GM19099 (cell line): Measurements from ENCODE around the gene ATG4C.

Source experiments
- POLR2A ChIP-seq: IDR thresholded peaks from 3 replicates; pipeline ENCODE4 v1.6.1; 2011; ENCODE audit warnings: low read depth; ENCODE audit not compliant: insufficient read length; ENCODE audit errors: extremely low read depth

Gene ATG4C

DNA sequence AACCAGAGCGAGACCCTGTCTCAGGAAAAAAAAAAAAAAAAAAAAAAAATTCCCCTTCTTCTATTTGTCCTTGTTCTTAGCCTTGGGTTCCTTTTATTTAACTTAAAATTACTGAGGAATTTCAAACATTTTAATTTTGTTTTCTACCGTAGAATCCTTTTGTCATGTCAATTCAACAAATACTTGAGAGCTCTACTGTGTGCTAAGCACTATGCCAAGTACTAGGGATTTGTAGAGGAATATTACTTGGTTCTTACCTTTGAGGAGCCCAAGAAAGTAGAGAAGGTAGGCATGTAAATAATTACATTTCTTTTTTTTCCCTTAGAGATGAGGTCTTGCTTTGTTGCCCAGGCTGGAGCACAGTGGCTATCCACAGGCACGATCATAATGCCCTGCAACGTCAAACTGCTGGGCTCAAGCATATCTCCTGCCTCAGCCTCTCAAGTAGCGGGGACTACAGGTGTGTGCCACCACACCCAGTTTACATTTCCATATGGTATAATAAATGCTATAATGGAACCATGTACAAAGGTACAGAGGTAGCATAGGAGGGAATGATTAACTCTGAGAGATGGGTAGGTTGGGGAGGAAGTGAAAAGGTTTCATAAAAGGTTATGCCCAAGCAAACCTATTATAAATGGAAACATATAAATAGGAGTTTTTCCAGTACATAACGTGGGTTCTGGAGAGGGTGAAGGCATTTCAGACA is 104.0 kb downstream of the ATG4C start:
- no peak for TF ChIP-seq POLR2A

DNA sequence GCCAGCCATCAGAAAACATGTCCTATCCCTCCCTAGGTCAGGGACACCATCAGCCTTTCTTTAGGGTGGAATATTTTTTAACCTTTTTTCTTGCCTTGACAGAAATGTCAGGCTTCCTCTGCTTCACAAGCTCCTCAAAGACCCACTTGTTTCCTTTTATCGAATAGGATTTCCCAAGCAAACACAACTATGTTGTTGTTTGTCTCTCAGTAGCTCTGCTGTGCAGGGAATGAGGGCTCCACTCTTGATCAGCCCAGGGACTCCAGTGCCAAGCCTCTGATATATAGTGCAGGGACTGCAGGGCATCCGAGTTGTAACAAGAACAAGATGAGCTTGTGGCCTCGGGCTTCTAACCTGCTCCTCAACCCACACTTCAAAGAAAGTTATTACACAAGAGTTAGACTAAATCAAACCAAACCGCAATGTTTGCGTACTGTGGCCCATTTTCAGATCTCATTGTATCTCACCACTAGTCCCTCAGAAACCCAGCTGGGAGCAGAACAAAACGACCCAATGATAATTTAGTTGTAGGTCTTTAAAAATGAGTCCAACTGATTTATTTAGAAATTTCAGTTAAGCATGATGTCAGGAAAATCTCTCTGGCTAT is 108.1 kb downstream of the ATG4C start:
- TF ChIP-seq POLR2A, result no peak

DNA sequence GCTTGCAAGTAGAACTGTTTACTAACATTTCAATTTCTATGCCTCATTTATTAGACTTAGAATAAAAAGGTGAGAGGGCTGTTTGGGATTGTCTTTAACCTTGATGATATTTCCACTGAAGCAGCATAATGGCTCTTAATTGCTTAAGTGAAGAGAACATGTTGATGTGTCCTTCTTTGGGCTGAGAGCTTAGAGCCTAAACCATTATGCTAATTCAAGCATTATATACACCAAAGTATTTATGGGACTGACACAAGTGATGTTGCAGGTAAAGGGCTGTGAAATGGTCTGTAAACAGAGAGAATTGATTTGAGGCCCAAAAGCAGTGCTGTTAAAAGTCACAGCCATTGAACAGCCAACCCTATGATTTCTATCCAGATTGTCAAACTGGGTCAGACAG is 113.9 kb downstream of the ATG4C start:
- no peak for TF ChIP-seq POLR2A

DNA sequence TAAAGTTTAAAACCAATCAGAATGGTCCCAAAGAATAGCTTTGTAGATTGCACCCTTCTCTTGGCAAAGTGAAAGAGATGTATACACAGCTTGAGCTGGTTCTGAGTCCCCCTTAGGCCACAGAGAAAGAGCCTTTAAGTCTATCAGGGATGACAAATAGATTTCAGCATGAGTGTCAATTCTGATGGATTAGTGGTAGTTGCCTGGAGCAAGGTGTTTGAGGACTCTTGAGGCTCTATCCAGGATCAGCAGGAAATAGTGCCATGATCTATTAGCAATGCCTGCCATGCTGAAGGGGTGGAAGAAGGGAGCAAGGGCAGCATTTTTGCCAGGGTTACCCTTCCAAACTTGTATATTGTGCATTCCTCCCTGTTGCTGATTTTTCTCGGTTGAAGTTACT is 116.6 kb downstream of the ATG4C start:
- no peak for TF ChIP-seq POLR2A

DNA sequence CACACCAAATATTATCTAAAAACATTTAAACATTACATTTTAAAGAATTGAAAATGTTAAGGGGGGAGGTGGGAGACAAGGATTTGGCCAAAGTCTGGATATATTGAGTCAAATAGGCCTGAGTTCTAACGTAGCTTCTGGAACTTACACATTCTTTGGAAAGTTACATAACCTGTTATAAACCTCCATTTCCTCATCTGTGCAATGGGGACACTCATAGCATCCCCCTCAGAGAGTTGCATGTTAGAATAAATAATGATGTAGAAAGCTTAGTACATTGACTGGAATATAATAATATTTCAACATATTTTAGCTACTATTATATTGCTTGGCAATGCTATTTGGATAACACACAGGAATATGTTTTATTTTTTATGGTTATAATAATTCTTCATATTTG is 117.7 kb downstream of the ATG4C start:
- no peak for TF ChIP-seq POLR2A

DNA sequence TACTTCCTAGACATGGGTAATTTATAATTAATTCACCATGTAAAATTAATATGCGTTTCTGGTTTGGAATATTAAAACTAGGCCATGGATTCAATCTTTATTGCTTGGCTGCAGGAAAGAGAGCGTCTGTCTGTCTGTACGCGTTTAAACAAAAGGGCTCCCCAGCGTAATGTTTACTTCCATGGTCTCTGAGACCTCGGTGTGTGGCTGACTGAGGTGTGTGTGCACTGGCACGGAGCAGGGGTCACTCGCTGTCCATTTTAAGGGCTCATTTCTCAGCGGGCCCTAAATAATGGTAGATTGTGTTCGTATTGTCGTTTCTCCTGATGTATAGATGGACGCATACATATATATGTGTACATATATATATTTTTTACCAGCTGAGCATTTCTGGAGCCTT is 119.6 kb downstream of the ATG4C start:
- no peak for TF ChIP-seq POLR2A

- TF ChIP-seq POLR2A, result no peak
Observed at GRCh38 chr1:62903982-62904855, 120.3 kb downstream of the ATG4C start.

DNA sequence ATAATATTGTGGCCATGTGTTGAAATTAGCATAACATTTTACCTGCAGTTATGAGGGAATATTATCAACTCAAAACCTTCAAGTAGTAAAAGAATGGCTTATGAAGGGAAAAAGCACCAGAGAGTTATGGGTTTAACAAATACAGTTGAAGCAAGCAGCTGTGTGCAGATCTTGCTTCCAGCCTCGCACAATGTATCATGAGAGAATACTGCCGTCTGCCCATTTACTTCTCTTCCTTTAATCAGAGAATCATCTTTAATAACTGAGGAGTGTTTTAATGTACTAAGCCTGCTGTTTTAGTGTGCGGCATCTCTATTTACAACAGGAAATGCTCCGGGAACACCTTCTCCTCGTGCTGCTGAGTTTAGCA is 120.9 kb downstream of the ATG4C start:
- no peak for TF ChIP-seq POLR2A

DNA sequence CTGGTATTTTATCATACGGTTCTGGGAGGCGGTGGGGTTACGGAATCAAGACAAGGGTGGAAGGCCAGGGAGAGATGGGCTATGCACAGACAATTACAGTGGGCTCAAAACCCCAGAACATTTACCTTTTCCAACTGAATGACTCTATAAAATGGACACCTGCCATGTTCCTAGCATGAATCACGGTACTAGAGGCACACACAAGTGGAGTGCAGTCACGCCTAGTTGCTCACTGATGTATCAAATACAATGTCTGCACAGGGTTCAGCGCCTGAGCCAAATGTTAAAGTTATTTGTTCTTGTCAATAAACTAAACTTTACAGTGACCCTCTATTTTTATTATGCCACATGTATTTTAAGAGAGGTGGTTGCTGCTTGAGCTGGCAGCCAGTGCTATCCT is 121.4 kb downstream of the ATG4C start:
- no peak for TF ChIP-seq POLR2A

DNA sequence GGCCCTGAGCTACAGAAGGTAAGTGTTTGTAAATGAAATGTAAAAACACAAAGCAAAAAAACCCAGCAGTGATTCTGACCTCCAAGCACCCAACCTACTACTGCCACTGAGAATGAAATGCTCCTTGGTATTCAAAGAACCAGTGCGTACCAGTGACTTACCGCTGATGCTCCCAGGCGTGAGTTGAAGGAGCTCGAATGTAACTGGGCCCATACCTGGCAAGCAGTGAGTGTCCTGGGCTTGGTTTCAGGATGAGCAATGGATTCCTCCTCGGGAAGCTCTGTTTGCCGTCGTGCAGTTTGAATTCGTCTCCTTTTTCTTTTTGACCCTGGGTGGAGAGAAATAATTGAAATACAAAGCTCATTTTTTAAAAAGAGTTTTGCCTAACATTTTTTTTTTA is 121.9 kb downstream of the ATG4C start:
- no peak for TF ChIP-seq POLR2A

DNA sequence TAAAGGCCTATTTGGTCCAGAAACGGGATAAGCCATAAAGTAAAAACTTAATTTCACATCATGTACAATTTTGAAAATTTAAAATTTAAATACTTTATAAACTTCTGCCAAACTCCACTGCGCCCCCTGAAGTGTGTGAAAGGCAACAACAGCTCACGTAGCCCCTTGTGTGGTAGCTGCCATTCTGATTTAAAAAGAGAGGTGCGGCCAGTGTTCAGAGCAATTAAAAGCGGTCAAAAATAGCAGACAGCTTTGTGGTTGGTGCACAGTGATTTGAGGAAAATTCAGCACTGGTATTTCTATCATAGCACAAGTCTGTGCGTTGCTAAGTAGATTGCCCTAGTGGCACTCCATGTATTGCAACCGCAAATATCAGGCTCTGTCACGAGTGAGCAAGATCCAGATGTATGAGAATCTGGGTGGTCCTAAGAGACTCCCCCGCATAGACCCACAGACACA is 122.5 kb downstream of the ATG4C start:
- no peak for TF ChIP-seq POLR2A

DNA sequence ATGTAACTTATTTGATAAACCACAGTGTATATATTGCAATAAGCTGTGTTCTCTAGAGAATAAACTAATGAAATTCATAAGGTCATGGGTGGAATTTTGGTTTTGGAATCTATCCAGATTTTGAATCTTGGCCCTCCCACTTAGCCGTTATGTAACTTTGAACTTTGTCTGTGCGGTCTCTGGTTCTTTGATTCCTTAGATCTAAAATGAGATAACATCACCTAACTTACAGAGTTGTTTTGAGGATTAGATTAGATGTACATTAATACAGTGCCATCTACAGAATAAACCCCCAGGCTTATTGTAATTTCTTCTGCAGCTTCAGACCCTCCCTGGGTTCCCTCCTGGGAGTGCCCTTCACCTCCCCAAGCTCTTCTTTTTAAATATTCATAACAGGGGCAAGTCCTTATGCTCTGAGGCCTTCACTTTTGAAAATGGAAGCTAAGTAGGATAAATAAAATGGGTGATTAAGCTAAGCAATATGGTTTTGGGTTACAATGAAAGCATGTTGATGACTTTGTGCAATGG is 124.3 kb downstream of the ATG4C start:
- TF ChIP-seq POLR2A, result no peak

- no peak for TF ChIP-seq POLR2A
Observed at GRCh38 chr1:62912028-62912638, 128.2 kb downstream of the ATG4C start.
